ENCODE data around the gene PCDH9.

Gene PCDH9

GRCh38 chr13:66703597-66703996 is 526.5 kb downstream of the PCDH9 start:
- DNase-seq = no peak

- DNase-seq = no peak
Measured at GRCh38 chr13:66700117-66700601, 530.0 kb downstream of the PCDH9 start.

DNA sequence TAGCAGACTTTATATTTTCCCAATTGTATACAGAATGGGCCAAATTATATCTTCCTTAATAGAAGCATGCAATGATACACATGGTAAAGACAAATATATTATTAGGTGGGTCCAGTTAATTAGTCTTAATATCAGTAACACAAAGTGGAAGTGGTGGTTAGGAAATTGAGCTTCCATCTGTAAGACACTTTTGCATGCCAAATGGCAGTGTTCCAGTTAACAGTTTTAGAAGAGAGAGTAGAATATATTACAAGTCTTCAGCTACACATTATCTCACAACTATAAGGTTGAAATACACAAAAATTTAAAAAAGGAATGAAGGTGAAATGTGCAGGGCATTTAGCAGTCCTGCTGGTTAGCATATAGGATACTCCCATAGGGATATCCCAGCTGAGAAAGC is 536.5 kb downstream of the PCDH9 start:
- DNase-seq = no peak

DNA sequence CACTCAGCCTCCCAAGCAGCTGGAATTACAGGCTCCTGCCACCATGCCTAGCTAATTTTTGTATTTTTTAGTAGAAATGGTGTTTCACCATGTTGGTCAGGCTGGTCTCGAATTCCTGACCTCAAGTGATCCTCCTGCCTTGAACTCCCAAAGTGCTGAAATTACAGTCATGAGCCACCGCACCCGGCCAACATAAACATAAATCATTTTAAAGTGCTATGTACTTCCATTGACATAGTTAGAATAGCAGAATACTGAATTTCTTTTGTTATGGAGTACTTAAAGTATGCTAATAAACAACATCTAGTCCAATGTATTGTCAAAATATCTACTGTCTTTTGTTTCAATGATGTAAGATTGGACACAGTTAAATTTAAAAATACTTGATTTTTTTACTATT is 539.0 kb downstream of the PCDH9 start:
- DNase-seq = no peak

DNA sequence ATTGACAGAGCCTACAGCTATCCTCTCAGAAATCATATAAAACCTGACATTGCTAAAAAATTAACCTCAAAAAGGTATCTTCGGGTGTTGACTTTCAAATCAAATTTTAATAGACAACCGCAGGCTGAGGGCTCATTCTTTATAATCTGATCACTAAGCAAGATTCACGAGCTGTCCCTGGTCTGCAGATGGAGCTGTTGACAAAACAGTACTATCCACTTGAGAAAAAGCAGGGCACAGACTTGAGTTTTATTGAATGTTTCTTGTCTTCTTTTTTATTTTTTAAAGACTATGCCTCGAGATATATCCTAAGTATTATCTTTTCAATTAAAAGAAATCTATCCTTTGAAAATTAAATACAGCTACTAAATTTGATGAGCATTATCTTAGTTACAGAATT is 540.5 kb downstream of the PCDH9 start:
- no peak for DNase-seq

DNA sequence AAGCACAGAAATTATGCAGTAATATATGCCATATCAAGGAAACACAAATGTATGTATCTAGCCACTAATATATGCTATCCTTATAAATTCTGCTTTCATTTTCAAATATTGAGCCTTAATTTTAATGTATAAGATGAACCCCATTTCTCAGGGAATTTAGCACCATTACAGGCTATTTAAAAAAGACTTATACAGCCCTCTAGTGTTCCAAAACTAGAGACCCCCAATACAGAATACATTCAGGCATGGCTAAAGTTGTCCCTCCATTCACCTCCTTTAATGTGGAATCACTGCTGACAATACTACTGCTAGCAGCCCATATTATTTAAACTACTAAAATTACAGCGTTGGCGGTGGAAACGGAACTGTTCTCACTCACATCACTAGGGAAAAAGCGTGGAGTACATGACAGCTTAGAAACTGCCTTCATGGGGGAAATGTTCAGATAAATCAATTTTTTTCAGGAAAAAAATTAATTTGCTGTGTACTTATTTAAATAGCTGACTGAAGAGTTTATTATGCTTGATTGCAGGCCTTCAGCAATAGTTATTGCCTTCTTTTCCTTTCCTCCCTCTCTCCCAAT is 541.0 kb downstream of the PCDH9 start:
- no peak for DNase-seq

GRCh38 chr13:66681403-66681802 is 548.7 kb downstream of the PCDH9 start:
- DNase-seq = no peak

- no peak for DNase-seq
Measured at GRCh38 chr13:66680031-66680430, 550.1 kb downstream of the PCDH9 start.

DNA sequence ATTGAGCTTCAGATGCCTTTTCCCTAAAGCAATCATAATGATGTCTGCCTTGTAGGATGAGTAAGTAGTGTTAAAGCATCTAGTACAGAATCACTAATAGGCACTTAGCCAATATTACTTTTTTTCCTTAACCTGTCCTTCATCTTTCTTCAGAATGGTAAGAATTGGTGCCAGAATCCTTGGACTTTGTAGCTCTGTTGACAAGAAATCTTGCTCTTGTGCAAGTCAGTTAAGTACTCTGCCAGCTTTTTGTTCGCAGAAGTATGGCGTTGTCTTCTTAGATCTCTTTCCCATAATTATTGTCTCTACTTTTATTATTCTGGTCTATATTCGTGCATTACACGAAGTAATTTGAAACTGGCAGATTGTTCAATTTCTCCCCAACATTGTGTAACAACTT is 554.5 kb downstream of the PCDH9 start:
- no peak for DNase-seq

- DNase-seq = no peak
Measured at GRCh38 chr13:66673401-66673800, 556.7 kb downstream of the PCDH9 start.

DNA sequence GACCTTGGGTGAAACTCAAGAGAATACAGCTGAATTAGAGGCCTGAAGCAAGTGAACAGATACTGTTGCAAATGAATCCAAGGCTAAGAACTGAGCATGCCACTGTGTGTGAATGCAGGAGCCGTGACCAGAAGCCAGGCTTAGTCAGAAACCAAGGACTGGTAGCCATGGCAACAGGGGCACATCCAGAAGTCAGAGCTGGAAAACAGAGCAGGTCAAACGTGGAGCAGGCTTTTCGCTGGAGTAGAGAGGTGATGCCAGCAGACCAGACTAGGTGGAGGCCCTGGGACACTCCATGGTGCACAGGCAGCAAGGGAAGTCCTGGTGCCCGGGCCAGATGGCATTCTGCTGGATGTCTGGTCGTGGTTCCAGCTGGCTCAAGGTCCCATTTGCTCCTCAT is 564.1 kb downstream of the PCDH9 start:
- peak; percentile 53 for DNase-seq

- no peak for DNase-seq
Measured at GRCh38 chr13:66663711-66664110, 566.4 kb downstream of the PCDH9 start.

DNA sequence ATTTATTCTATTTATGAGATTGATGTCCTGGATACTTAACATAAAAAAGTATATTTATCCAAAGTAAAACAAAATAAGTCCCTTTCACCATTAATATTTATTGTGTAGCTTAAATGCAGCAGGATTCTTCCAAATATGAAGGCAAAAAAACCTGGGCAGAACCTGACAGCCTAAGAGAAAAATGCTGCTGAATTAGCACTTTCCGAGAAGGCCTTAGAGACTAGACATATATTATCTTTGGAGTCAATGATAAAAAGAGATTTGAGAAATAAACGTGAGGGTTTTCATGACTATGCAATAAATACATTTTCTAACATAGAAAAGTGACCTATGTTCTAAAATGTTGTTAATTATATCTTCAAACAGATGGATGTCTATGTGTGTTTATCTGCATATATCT is 566.9 kb downstream of the PCDH9 start:
- no peak for DNase-seq

- no peak for DNase-seq
Measured at GRCh38 chr13:66661336-66661735, 568.8 kb downstream of the PCDH9 start.

DNA sequence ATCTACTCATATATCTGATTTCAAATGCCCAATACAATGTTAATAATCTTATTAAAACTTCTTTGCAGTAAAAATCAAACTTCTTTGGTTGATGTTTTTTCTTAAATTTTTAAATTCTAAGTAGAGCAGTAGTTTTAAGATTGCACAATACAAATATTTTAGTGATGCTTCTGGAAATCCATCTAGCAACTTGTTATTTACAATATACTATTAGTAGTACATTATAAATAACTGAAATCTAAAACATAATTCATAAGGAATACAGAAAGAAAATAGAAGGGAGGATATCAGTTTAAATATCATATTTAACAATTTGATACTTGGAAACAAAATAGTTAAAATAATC is 569.7 kb downstream of the PCDH9 start:
- no peak for DNase-seq

DNA sequence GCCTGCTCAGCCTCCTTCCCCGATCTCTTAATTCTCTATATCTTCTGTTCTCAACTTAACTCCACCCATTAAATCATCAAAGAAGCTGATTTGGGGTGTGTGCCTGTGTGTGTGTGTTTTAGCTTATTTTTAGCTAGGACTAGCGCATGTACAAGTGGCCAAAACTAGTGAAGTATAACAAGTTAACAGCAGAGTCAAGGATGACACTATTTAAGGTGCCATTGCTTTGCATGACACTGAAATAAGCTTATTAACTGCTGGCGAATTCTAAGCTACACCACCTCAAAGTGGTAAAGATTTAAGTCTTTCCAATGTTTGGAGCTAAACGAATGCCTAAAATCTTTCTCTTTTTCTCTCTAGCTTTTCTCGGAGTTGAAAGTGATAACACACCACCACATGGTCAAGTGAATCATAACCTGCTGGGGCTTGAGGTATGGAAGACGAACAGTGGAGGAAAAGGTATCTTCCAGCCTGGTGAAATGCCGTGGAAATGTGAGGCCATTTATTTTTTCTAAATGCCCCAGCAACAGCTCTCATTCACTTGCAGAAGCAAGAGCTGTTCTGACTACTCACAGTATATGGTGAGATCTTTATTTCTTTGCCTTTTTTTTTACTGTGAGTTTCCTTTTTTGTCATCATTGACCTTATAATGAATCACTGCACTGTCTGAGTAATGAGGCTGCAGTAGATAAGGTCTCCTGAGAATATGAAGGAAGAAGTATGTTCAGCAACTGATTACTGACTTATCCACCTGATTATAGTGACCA is 570.3 kb downstream of the PCDH9 start:
- DNase-seq = no peak

DNA sequence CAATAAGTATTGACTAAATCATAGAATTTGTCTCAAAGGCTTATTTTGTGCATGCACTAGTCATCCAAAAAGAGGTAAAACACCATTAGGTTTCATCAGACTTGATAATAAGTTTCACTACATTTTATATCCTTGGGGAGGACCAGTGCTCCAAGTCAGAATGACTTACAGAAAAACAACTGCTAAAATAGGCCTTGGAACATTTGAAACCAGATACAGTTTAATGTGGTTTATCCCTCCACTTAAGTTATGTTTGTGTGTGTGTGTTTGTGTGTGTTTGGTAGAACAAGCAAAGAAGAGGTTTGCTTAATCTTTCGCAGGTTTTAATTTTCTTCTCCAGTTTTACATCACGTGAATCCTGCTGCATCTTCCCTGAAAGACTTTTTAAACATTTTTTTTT is 570.9 kb downstream of the PCDH9 start:
- no peak for DNase-seq

DNA sequence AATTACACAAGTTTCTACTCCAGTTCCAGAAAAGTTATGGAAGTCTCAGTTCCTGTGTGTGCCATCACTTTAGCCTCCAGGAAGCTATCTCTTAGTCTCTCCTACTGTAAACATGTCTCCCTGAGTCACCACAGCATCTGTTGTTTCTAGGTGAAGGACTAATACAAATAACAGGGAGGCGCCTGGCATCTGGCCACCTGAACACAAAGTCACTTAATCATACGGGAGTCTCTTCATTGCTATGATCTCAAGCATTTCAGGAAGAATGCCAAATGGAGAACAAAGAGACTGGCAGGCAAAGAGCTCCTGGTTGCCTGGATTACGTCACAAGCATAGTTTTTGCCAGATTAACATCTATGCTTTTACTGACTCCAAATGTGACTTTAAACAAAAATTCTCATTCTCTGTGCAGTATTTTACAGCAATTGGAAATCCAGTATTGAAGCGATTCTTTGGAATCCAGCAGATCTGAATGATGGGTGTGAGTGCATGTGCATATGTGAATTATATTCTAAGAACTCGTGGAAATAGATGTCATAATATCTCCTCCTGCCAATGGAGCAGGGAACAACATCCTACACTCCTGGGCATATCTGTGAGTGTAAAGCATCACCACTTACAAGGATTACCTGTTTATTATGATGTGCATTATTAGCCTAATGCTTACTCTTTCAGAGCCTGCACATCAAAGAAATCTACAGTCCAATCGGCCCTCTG is 572.8 kb downstream of the PCDH9 start:
- peak; percentile 70 for DNase-seq

DNA sequence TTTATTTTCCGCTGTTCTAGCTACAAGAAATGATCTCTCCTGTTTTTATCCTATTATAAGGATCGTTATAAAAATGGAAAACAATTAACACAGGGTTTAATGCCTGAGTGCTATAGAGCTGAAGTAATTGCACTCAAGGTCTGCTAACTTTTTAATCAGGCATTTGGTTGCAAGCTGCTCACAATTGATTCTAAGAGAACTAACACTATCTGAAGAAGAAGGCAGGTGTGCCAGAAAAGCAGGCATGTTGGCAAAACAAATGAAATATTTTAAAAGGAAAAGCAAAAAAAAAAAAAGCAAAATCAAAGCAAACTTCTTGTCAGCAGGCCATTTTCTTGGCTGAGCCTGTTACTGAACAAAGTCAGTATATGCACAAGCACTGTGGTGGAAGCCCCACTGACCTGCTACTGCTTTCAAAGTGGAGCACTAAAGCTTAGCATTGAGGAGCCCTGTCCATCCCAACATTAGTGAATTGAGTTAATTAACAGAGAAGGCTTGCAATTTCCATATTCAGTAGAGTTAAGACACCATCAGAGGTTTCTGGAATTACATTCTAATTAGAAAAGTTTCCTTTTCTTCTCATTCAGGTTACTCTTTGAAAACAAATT is 574.2 kb downstream of the PCDH9 start:
- DNase-seq = no peak

- DNase-seq = no peak
Measured at GRCh38 chr13:66644855-66645460, 585.2 kb downstream of the PCDH9 start.

DNA sequence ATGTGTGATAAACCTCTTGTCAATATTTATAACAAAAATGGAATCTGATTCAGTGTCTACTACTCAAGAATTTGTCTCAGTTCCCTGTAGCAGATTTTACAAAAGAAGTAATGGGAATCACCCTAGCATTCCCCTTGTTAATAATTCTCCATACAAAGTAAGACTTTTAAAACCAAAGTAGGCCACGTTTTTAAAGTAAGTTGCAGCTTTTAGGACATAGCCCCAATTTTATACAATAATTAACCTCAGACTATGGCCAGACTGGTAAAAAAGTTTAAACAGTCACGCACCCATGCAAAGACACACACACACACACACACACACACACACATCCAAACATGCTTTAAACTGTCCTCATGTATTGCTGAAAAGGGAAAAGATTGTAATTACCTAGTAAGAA is 589.9 kb downstream of the PCDH9 start:
- no peak for DNase-seq

GRCh38 chr13:66639044-66639443 is 591.1 kb downstream of the PCDH9 start:
- no peak for DNase-seq

DNA sequence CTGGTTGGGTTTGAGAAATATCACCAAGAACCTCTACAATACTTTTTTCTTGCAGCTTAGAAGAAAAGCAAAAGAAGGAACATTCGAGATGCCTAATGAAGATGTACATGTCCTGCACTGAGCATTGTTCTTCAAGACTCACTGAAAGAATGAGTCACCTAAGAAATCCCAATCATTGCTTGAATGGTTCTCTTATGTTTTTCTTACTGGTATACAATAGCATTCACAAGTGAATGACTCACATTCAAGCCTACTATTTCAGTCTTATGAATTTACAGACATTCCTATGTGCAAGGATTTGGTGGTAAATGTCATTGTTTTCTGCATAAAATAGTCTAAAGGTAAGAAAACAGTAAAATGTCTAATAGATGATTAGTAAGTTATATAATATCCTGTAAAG is 594.6 kb downstream of the PCDH9 start:
- no peak for DNase-seq
